ENCODE measurements around the gene CAPNS1.
A peak's percentile ranks its signal among the peaks of the same experiment; 100 is the strongest.

Gene CAPNS1

DNA sequence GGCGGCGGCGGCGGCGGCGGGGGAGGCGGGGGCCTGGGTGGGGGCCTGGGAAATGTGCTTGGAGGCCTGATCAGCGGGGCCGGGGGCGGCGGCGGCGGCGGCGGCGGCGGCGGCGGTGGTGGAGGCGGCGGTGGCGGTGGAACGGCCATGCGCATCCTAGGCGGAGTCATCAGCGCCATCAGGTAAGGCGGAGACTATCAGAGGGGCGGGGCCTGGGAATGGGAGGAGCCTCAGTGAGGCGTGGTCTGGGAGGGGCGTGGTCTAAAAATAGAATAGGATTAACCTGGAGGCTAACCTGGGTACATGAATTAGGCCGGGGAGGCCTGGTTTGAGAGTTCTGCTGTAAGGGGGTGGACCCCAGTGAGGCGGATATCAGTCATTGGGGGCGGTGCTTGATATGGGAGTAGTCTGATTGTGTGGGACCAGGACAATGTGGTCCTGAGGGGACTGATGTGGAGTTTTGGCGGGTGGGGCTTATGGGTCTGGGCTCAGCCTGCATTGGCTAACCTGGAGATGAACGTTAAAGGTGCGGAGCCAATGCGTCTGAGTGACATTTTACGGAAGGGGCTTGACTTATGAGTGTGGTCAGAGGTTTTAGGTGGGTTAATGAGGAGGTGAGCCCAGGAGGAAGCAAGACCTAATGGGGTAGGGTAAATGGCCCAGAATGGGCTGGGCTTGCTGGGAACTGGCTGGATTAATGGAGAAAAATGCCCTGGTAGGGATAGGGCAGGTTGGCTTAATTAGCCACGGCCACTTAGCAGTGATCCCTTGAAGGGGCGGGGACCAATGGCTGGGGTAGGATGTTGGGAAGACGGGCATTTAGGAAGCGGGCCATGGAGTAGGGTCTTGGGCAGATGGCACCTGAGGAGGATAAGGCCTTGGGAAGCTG is 1.4 kb downstream of the CAPNS1 start:
- Histone ChIP-seq H3K9ac (ENCODE audit: low read length) (peak overlapping the region; percentile 95), H3K4me3 (ENCODE audit: low read length) (peak overlapping the region; percentile 99), H3K36me3 (replicated peaks; ENCODE audit: insufficient read depth, low read length) (peaks cover 13% of the 10 kb centered on the region), H4K20me1 (ENCODE audit: insufficient read depth, low read length) (no peaks in the 10 kb centered on the region), H2AFZ (ENCODE audit: low read length) (no peak overlapping the region), H3K9me2 (replicated peaks; ENCODE audit: insufficient read depth, low read length) (no peaks in the 10 kb centered on the region), H3K4me1 (ENCODE audit: low read length) (peaks cover 17% of the 10 kb centered on the region), H3K9me3 (replicated peaks; ENCODE audit: insufficient read depth, low read length) (no peaks in the 10 kb centered on the region), H3K27ac (ENCODE audit: low read length) (no peak overlapping the region), H3F3A (ENCODE audit: insufficient read depth, low read length) (peaks cover 31% of the 10 kb centered on the region), H3K4me2 (ENCODE audit: low read depth, low read length) (peak overlapping the region; percentile 85), H3K27me3 (replicated peaks; ENCODE audit: insufficient read depth, low read length) (no peaks in the 10 kb centered on the region), H3K79me2 (ENCODE audit: low read length) (peaks cover 29% of the 10 kb centered on the region)
- TF ChIP-seq, protein P1, sequence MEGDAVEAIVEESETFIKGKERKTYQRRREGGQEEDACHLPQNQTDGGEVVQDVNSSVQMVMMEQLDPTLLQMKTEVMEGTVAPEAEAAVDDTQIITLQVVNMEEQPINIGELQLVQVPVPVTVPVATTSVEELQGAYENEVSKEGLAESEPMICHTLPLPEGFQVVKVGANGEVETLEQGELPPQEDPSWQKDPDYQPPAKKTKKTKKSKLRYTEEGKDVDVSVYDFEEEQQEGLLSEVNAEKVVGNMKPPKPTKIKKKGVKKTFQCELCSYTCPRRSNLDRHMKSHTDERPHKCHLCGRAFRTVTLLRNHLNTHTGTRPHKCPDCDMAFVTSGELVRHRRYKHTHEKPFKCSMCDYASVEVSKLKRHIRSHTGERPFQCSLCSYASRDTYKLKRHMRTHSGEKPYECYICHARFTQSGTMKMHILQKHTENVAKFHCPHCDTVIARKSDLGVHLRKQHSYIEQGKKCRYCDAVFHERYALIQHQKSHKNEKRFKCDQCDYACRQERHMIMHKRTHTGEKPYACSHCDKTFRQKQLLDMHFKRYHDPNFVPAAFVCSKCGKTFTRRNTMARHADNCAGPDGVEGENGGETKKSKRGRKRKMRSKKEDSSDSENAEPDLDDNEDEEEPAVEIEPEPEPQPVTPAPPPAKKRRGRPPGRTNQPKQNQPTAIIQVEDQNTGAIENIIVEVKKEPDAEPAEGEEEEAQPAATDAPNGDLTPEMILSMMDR (IDR thresholded peaks at IDR 0.05; ENCODE audit: low read length): no peak
- TF ChIP-seq EZH2phosphoT487 (IDR thresholded peaks at IDR 0.05; ENCODE audit: low read length) (no peak), EZH2 (optimal IDR thresholded peaks at IDR 0.05; ENCODE audit: low read depth, low read length) (no peak)
- peak; percentile 85 for DNase-seq

- no peak for DNase-seq
- H2AFZ ChIP-seq (ENCODE audit: low read length): no peak overlapping the region
- no peaks in the 10 kb centered on the region for H3K9me3 ChIP-seq (replicated peaks; ENCODE audit: insufficient read depth, low read length)
- H3K27ac ChIP-seq (ENCODE audit: low read length): no peak overlapping the region
- peaks cover 29% of the 10 kb centered on the region for H3K79me2 ChIP-seq (ENCODE audit: low read length)
- peaks cover 25% of the 10 kb centered on the region for H3F3A ChIP-seq (ENCODE audit: insufficient read depth, low read length)
- TF ChIP-seq EZH2 (optimal IDR thresholded peaks at IDR 0.05; ENCODE audit: low read depth, low read length): no peak
- TF ChIP-seq EZH2phosphoT487 (IDR thresholded peaks at IDR 0.05; ENCODE audit: low read length): no peak
- H3K4me3 ChIP-seq (ENCODE audit: low read length): no peak overlapping the region
- no peak overlapping the region for H3K9ac ChIP-seq (ENCODE audit: low read length)
- no peaks in the 10 kb centered on the region for H3K27me3 ChIP-seq (replicated peaks; ENCODE audit: insufficient read depth, low read length)
- peaks cover 12% of the 10 kb centered on the region for H3K4me1 ChIP-seq (ENCODE audit: low read length)
- peaks cover 13% of the 10 kb centered on the region for H3K36me3 ChIP-seq (replicated peaks; ENCODE audit: insufficient read depth, low read length)
- H3K4me2 ChIP-seq (ENCODE audit: low read depth, low read length): no peak overlapping the region
- no peaks in the 10 kb centered on the region for H4K20me1 ChIP-seq (ENCODE audit: insufficient read depth, low read length)
- H3K9me2 ChIP-seq (replicated peaks; ENCODE audit: insufficient read depth, low read length): no peaks in the 10 kb centered on the region
Measured at GRCh38 chr19:36142046-36142445, 2.2 kb downstream of the CAPNS1 start.

GRCh38 chr19:36142496-36142895 is 2.6 kb downstream of the CAPNS1 start:
- H2AFZ ChIP-seq (ENCODE audit: low read length): no peak overlapping the region
- DNase-seq: no peak
- H3F3A ChIP-seq (ENCODE audit: insufficient read depth, low read length): peaks cover 20% of the 10 kb centered on the region
- no peak overlapping the region for H3K27ac ChIP-seq (ENCODE audit: low read length)
- no peaks in the 10 kb centered on the region for H4K20me1 ChIP-seq (ENCODE audit: insufficient read depth, low read length)
- H3K79me2 ChIP-seq (ENCODE audit: low read length): peaks cover 29% of the 10 kb centered on the region
- H3K27me3 ChIP-seq (replicated peaks; ENCODE audit: insufficient read depth, low read length): no peaks in the 10 kb centered on the region
- H3K9ac ChIP-seq (ENCODE audit: low read length): no peak overlapping the region
- no peaks in the 10 kb centered on the region for H3K9me3 ChIP-seq (replicated peaks; ENCODE audit: insufficient read depth, low read length)
- no peak overlapping the region for H3K4me3 ChIP-seq (ENCODE audit: low read length)
- H3K4me1 ChIP-seq (ENCODE audit: low read length): peaks cover 7% of the 10 kb centered on the region; the same call in 1 of the 2 replicates
- H3K4me2 ChIP-seq (ENCODE audit: low read depth, low read length): no peak overlapping the region
- no peaks in the 10 kb centered on the region for H3K9me2 ChIP-seq (replicated peaks; ENCODE audit: insufficient read depth, low read length)
- TF ChIP-seq, protein P1 (IDR thresholded peaks at IDR 0.05; ENCODE audit: low read length): no peak
- no peak for TF ChIP-seq EZH2phosphoT487 (IDR thresholded peaks at IDR 0.05; ENCODE audit: low read length)
- H3K36me3 ChIP-seq (replicated peaks; ENCODE audit: insufficient read depth, low read length): peaks cover 13% of the 10 kb centered on the region

- TF ChIP-seq, protein P1 (IDR thresholded peaks at IDR 0.05; ENCODE audit: low read length): no peak
- TF ChIP-seq EZH2 (optimal IDR thresholded peaks at IDR 0.05; ENCODE audit: low read depth, low read length): no peak
- TF ChIP-seq EZH2phosphoT487 (IDR thresholded peaks at IDR 0.05; ENCODE audit: low read length): no peak
- Histone ChIP-seq H3K9me2 (replicated peaks; ENCODE audit: insufficient read depth, low read length) (no peaks in the 10 kb centered on the region), H3K4me1 (ENCODE audit: low read length) (peaks cover 7% of the 10 kb centered on the region; the same call in 1 of the 2 replicates), H2AFZ (ENCODE audit: low read length) (no peak overlapping the region), H3K27ac (ENCODE audit: low read length) (no peak overlapping the region), H3K9ac (ENCODE audit: low read length) (no peak overlapping the region), H3K79me2 (ENCODE audit: low read length) (peaks cover 29% of the 10 kb centered on the region), H3K9me3 (replicated peaks; ENCODE audit: insufficient read depth, low read length) (no peaks in the 10 kb centered on the region), H3K4me2 (ENCODE audit: low read depth, low read length) (no peak overlapping the region), H3K4me3 (ENCODE audit: low read length) (no peak overlapping the region), H4K20me1 (ENCODE audit: insufficient read depth, low read length) (no peaks in the 10 kb centered on the region), H3K27me3 (replicated peaks; ENCODE audit: insufficient read depth, low read length) (no peaks in the 10 kb centered on the region), H3K36me3 (replicated peaks; ENCODE audit: insufficient read depth, low read length) (peaks cover 13% of the 10 kb centered on the region), H3F3A (ENCODE audit: insufficient read depth, low read length) (peaks cover 9% of the 10 kb centered on the region)
- DNase-seq: no peak
Measured at GRCh38 chr19:36144624-36145023, 4.8 kb downstream of the CAPNS1 start.
